Kidney (tissue), 14 donors: Measurements from ENCODE around the gene MACC1. TPM values are rescaled to one million over a fixed set of nuclear protein-coding genes. Genes with fewer than 3 reads are reported as not detected.

Source experiments
- DNase-seq, 5 donors: peaks; one replicate each; pipeline ENCODE4 v3.0.0-alpha.2; 2013 to 2020
- FAIRE-seq: peaks from 2 replicates; lab custom pipeline; 2012; peaks lifted over from hg19 to GRCh38; lab: Jason Lieb, UNC
- H3K27ac ChIP-seq, 2 donors: one replicate each; pipeline ENCODE4 v1.7.0; 2013; ENCODE audit warnings: low read depth in 2 of 2, low read length in 2 of 2, inconsistent platforms in 1 of 2
- H3K27me3 ChIP-seq: one replicate; pipeline ENCODE4 v1.7.1; 2013; ENCODE audit warnings: low read length, inconsistent platforms; ENCODE audit not compliant: control insufficient read depth, insufficient read depth
- H3K36me3 ChIP-seq, 3 donors: one replicate each; pipeline versions ENCODE4 v1.7.0 to v1.7.1; 2013; ENCODE audit warnings: low read length in 3 of 3, control low read depth in 1 of 3, inconsistent platforms in 1 of 3; ENCODE audit not compliant: insufficient read depth in 3 of 3, control insufficient read depth in 2 of 3
- H3K4me1 ChIP-seq, 3 donors: one replicate each; pipeline versions ENCODE4 v1.7.0 to v1.7.1; 2013; ENCODE audit warnings: low read length in 3 of 3, inconsistent platforms in 1 of 3, low read depth in 1 of 3; ENCODE audit not compliant: control insufficient read depth in 2 of 3, insufficient read depth in 2 of 3
- H3K4me3 ChIP-seq, 3 donors: one replicate each; pipeline versions ENCODE4 v1.7.0 to v1.8.1; 2013; ENCODE audit warnings: low read length in 3 of 3, control low read depth in 1 of 3, inconsistent platforms in 1 of 3
- H3K9ac ChIP-seq, 3 donors: one replicate each; pipeline versions ENCODE4 v1.7.0 to v1.7.1; 2013; ENCODE audit warnings: low read length in 3 of 3, control low read depth in 1 of 3, inconsistent platforms in 1 of 3
- H3K9me3 ChIP-seq, 3 donors: one replicate each; pipeline versions ENCODE4 v1.7.0 to v1.7.1; 2013; ENCODE audit warnings: low read length in 3 of 3, control low read depth in 1 of 3, inconsistent platforms in 1 of 3; ENCODE audit not compliant: control insufficient read depth in 2 of 3, insufficient read depth in 1 of 3
- CTCF ChIP-seq: IDR thresholded peaks from 3 replicates; pipeline ENCODE4 v1.5.1; 2012; ENCODE audit warnings: mild to moderate bottlenecking, moderate library complexity, borderline replicate concordance; ENCODE audit not compliant: insufficient read depth; ENCODE audit errors: extremely low read depth
- intact Hi-C: fragments of 100-400 bp; cut with DNase I; formaldehyde crosslinking; loops from one replicate; pipeline ENCODE4 v1.11.1; 2022
- polyA plus RNA-seq: library from polyadenylated mRNA; stranded (reverse); fragments of 350-450 nt; fragmentation: Illumina TruSeq; extraction: RNeasy Lipid Tissue Mini Kit (QIAGEN cat#74804); gene quantifications from one replicate; pipeline ENCODE4 v1.2.3, GENCODE V29; 2014; ENCODE audit warnings: low read depth, low replicate concordance; ENCODE audit not compliant: insufficient read depth
- total RNA-seq: library from RNA; stranded (reverse); fragmentation: NEBNext Ultra II Directional; extraction: Animal tissue kit (Norgen Biotek cat#: 25700); gene quantifications from one replicate; pipeline ENCODE4 v1.2.1, GENCODE V29; 2021
- donor health status: control.
- donor health status: control.
- donor health status: control.
- donor health status: control.
- donor health status: control.
- donor health status: DM: yes; HTN: yes; CAD: no.
- donor health status: Normal renal cell carcinoma (clear cell type).

MACC1 gene
- total and polyA plus RNA-seq, 2 donors from 2014 or later = 3.7 to 72.6 TPM

- intact Hi-C loops = no loop called here
- Histone ChIP-seq H3K36me3 (no peaks in the 10 kb centered on the region), H3K4me3 (peak overlapping the region in 2 of 3 donors; percentile 26 to 64), H3K4me1 (peaks cover 0 to 29% (median 2%) of the 10 kb centered on the region in 3 donors), H3K9me3 (no peaks in the 10 kb centered on the region), H3K9ac (peak overlapping the region in 1 of 3 donors; percentile 63), H3K27ac (peak overlapping the region; percentile 85 to 91), H3K27me3 (no peaks in the 10 kb centered on the region)
- TF ChIP-seq CTCF = no peak
- FAIRE-seq = no peak
- no peak for DNase-seq
These were observed 1.1 kb upstream of the MACC1 start for GRCh38 chr7:20218279-20218678.

- Histone ChIP-seq H3K27ac (peak overlapping the region; percentile 85 to 91), H3K9me3 (no peaks in the 10 kb centered on the region), H3K4me3 (peak overlapping the region; percentile 52 to 70 (median 64)), H3K36me3 (no peaks in the 10 kb centered on the region), H3K9ac (peak overlapping the region in 2 of 3 donors; percentile 45 to 71), H3K4me1 (peaks cover 0 to 29% (median 2%) of the 10 kb centered on the region in 3 donors), H3K27me3 (no peaks in the 10 kb centered on the region)
- no peak for FAIRE-seq
- no peak for DNase-seq
- no peak for TF ChIP-seq CTCF
- intact Hi-C loops = no loop called here
These were observed 663 bp downstream of the MACC1 start for GRCh38 chr7:20216406-20217036.

- peak overlapping the region; percentile 35 to 70 for H3K27ac ChIP-seq
- H3K4me3 ChIP-seq = peak overlapping the region in 2 of 3 donors; percentile 48 to 51
- no peaks in the 10 kb centered on the region for H3K9me3 ChIP-seq
- no peak for TF ChIP-seq CTCF
- peaks cover 0 to 21% (median 1%) of the 10 kb centered on the region in 3 donors for H3K4me1 ChIP-seq
- peak overlapping the region in 1 of 3 donors; percentile 13 for H3K9ac ChIP-seq
- no peaks in the 10 kb centered on the region for H3K27me3 ChIP-seq
- FAIRE-seq (no peak), DNase-seq (no peak)
- H3K36me3 ChIP-seq = no peaks in the 10 kb centered on the region
- intact Hi-C loops = no loop called here
These were observed 2.1 kb downstream of the MACC1 start for GRCh38 chr7:20214921-20215669.
